GM12892 (cell line): ENCODE results near the gene PARD3.

Experiments used
- POLR2A ChIP-seq: IDR thresholded peaks from 2 replicates; pipeline ENCODE4 v1.6.1; 2011; ENCODE audit warnings: low read depth, low read length, control low read depth
- POLR2AphosphoS5 ChIP-seq: IDR thresholded peaks from 2 replicates; pipeline ENCODE4 v1.6.1; 2011; ENCODE audit warnings: low read depth, low read length, control low read depth

- TF ChIP-seq POLR2A, result no peak
- no peak for TF ChIP-seq POLR2AphosphoS5
Measured at GRCh38 chr10:34137955-34138354, 677.1 kb downstream of the PARD3 start.
